PC-3 (cell line): Measurements from ENCODE around the gene CYP27C1. TPM values are rescaled to one million over a fixed set of nuclear protein-coding genes. Genes with fewer than 3 reads are reported as not detected.
A peak's percentile ranks its signal among the peaks of the same experiment; 100 is the strongest.

Source experiments
- ATAC-seq: fragments of 200-7000 bp; cut with Tn5 transposase; 2 replicates; pipeline ENCODE4 v1.9.1; 2020; ENCODE audit warnings: mild to moderate bottlenecking, moderate library complexity
- BruUV-seq: library from RNA; stranded (reverse); fragments of 400-500 nt; replicated peaks from 2 replicates; lab custom pipeline; 2021; lab: Mats Ljungman, UMichigan
- CTCF ChIA-PET: fragments of 300-600 bp; sonication (Branson Sonifier 250); formaldehyde crosslinking; loops from one replicate; lab custom pipeline; 2022; ENCODE audit warnings: antibody characterized with exemption; lab: Charles Lee
- POLR2A ChIA-PET: fragments of 300-600 bp; sonication (Branson Sonifier 250); formaldehyde crosslinking; loops from one replicate; lab custom pipeline; 2022; ENCODE audit warnings: antibody characterized with exemption; ENCODE audit not compliant: unreplicated experiment; lab: Charles Lee
- DNase-seq: peaks from one replicate; pipeline ENCODE4 v3.0.0-alpha.2; 2015
- H2AFZ ChIP-seq: fragments of 300-600 bp; sonication (generic); 2 replicates; pipeline ENCODE4 v1.6.0; 2016; ENCODE audit warnings: antibody characterized with exemption, low read length
- H3F3A ChIP-seq: fragments of 300-600 bp; sonication (generic); one replicate; pipeline ENCODE4 v1.6.0; 2017; ENCODE audit warnings: antibody characterized with exemption, low read length, control low read depth, mild to moderate bottlenecking; ENCODE audit not compliant: unreplicated experiment
- H3K27ac ChIP-seq: fragments of 300-600 bp; sonication (generic); 2 replicates; pipeline ENCODE4 v1.5.1; 2016; ENCODE audit warnings: mild to moderate bottlenecking, low read length
- H3K27me3 ChIP-seq: fragments of 300-600 bp; sonication (generic); 2 replicates; pipeline ENCODE4 v1.6.1; 2016; ENCODE audit warnings: low read length, mixed read lengths
- H3K36me3 ChIP-seq: fragments of 300-600 bp; sonication (generic); 2 replicates; pipeline ENCODE4 v1.6.1; 2016; ENCODE audit warnings: low read depth, mixed run types, low read length, mixed read lengths
- H3K4me1 ChIP-seq: fragments of 300-600 bp; sonication (generic); 2 replicates; pipeline ENCODE4 v1.5.1; 2016; ENCODE audit warnings: low read length; ENCODE audit not compliant: insufficient read depth
- H3K4me2 ChIP-seq: fragments of 300-600 bp; sonication (generic); 2 replicates; pipeline ENCODE4 v1.6.0; 2016; ENCODE audit warnings: low read length
- H3K4me3 ChIP-seq: fragments of 300-600 bp; sonication (generic); 2 replicates; pipeline ENCODE4 v1.5.1; 2016; ENCODE audit warnings: mild to moderate bottlenecking, low read length, mixed read lengths
- H3K79me2 ChIP-seq: fragments of 300-600 bp; sonication (generic); 2 replicates; pipeline ENCODE4 v1.6.1; 2017; ENCODE audit warnings: low read length, mixed read lengths
- H3K9ac ChIP-seq: fragments of 300-600 bp; sonication (generic); 2 replicates; pipeline ENCODE4 v1.6.0; 2016; ENCODE audit warnings: mild to moderate bottlenecking, low read length
- H3K9me2 ChIP-seq: fragments of 300-600 bp; sonication (generic); replicated peaks from 2 replicates; pipeline ENCODE4 v1.6.1; 2016; ENCODE audit warnings: mixed run types, low read length, mixed read lengths
- H3K9me3 ChIP-seq: fragments of 300-600 bp; sonication (generic); 2 replicates; pipeline ENCODE4 v1.6.1; 2016; ENCODE audit warnings: low read length, mixed read lengths
- H4K20me1 ChIP-seq: fragments of 300-600 bp; sonication (generic); 2 replicates; pipeline ENCODE4 v1.6.1; 2016; ENCODE audit warnings: low read length, mixed read lengths
- CTCF ChIP-seq: fragments of 300-600 bp; sonication (generic); conservative IDR thresholded peaks from 2 replicates; pipeline ENCODE4 v1.5.1; 2017; ENCODE audit warnings: antibody characterized with exemption, low read depth, mild to moderate bottlenecking, low read length
- EZH2 ChIP-seq: fragments of 300-600 bp; sonication (generic); IDR thresholded peaks from one replicate; pipeline ENCODE4 v1.6.1; 2017; ENCODE audit warnings: antibody characterized with exemption, mild to moderate bottlenecking, low read length; ENCODE audit not compliant: unreplicated experiment
- EZH2phosphoT487 ChIP-seq: fragments of 300-600 bp; sonication (generic); IDR thresholded peaks from 2 replicates; pipeline ENCODE4 v1.6.1; 2018; ENCODE audit warnings: mild to moderate bottlenecking, antibody characterized with exemption, low read length, borderline replicate concordance
- intact Hi-C: fragments of 100-400 bp; cut with micrococcal nuclease; formaldehyde crosslinking; loops from 2 replicates; pipeline ENCODE4 v1.9.0; 2023
- total RNA-seq: library from RNA; depleted of rRNA; stranded (reverse); fragments of >200 nt; gene quantifications from 2 replicates; pipeline ENCODE4 v1.2.3, GENCODE V29; 2014

The CYP27C1 gene
- total RNA-seq, 1 experiment from 2014 or later, result 0.36 TPM

GRCh38 chr2:127162261-127163089 lies 57.6 kb downstream of the CYP27C1 start:
- Histone ChIP-seq H3K9me3 (no peaks in the 10 kb centered on the region), H3K27ac (no peak overlapping the region), H2AFZ (no peak overlapping the region), H3K9me2 (no peaks in the 10 kb centered on the region), H3K27me3 (no peaks in the 10 kb centered on the region), H3K9ac (no peak overlapping the region), H3K79me2 (no peaks in the 10 kb centered on the region), H3K4me1 (no peaks in the 10 kb centered on the region), H3F3A (no peaks in the 10 kb centered on the region), H4K20me1 (no peaks in the 10 kb centered on the region), H3K36me3 (no peaks in the 10 kb centered on the region), H3K4me2 (no peak overlapping the region), H3K4me3 (no peak overlapping the region)
- TF ChIP-seq EZH2, result no peak
- no peak for TF ChIP-seq EZH2phosphoT487
- no peak for TF ChIP-seq CTCF
- BruUV-seq, result no TSS peak
- intact Hi-C loops, result no loop called here
- CTCF ChIA-PET, result no interaction called here
- POLR2A ChIA-PET, result no interaction called here
- no peak for DNase-seq
- no peak for ATAC-seq

GRCh38 chr2:127161176-127162136 lies 58.6 kb downstream of the CYP27C1 start:
- no peaks in the 10 kb centered on the region for H3F3A ChIP-seq
- no TSS peak for BruUV-seq
- H3K27ac ChIP-seq, result no peak overlapping the region
- peak; percentile 33; the same call in 1 of the 2 replicates for ATAC-seq
- no peaks in the 10 kb centered on the region for H4K20me1 ChIP-seq
- POLR2A ChIA-PET, result no interaction called here
- no peaks in the 10 kb centered on the region for H3K9me3 ChIP-seq
- intact Hi-C loops, result no loop called here
- CTCF ChIA-PET, result no interaction called here
- H3K36me3 ChIP-seq, result no peaks in the 10 kb centered on the region
- no peak overlapping the region for H2AFZ ChIP-seq
- H3K9ac ChIP-seq, result no peak overlapping the region
- no peak overlapping the region for H3K4me3 ChIP-seq
- H3K79me2 ChIP-seq, result no peaks in the 10 kb centered on the region
- no peak overlapping the region for H3K4me2 ChIP-seq
- TF ChIP-seq EZH2phosphoT487 (no peak), CTCF (no peak), EZH2 (no peak)
- no peaks in the 10 kb centered on the region for H3K9me2 ChIP-seq
- no peaks in the 10 kb centered on the region for H3K4me1 ChIP-seq
- no peaks in the 10 kb centered on the region for H3K27me3 ChIP-seq
- peak; percentile 18 for DNase-seq
